Stimulated activated CD4-positive, alpha-beta T cell treated with anti-CD3 and anti-CD28 coated beads, Interleukin-12 subunit alpha, Interleukin-12 subunit beta, amount 100 ng/mL, for 48 hours (primary cell): ENCODE results near the gene INTS11.

Experiments
- DNase-seq, 3 donors: peaks; one replicate each; pipeline ENCODE4 v3.0.0-alpha.2; 2020; ENCODE audit warnings: low read depth in 2 of 3, low spot score in 1 of 3

The INTS11 gene

DNA sequence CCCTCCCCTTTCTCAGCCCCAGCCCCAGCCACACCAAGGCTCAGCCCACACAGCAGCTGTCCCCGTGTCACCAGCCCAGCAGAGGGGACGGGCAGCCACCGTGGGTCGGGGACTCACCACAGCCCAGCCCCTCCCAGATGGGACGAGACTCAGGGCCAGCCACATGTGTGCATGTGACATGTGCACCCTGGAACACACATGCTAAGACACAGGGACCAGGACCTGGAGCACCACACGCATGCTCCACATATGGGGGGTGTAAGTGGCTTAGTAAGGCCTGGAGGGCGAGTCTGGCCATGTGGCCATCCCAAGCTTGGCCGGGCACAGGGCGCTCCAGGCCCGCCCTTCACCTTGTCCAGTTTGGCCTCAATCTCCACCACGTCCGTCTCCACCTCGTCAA is 20.7 kb downstream of the INTS11 start:
- DNase-seq, result no peak

DNA sequence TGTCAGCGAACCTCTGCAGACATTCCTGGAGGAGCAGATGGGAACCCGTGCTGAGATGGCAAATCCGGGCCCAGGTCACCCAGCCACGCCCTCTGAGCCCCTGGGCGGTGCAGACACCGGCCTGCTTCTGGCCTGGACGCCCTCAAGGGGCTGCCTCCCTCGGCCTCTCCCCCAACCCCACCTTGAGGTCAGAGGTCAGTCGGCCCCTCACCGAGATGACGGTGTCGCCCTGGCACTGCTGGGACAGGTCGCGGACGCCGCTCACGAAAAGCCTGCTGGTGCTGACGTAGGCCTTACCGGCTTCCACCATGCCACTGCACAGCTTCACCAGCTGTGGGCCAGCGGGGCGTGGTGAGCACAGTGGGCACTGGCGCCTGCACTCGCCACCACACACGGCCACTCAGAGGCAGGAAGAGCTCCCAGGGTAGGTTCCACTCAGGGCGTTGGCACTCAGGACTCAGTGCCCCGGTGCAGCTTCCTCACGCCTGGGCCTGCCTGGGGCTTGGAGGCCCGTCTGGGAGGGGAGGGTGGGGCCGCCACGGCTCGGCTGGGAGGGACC is 21.4 kb downstream of the INTS11 start:
- no peak for DNase-seq

DNA sequence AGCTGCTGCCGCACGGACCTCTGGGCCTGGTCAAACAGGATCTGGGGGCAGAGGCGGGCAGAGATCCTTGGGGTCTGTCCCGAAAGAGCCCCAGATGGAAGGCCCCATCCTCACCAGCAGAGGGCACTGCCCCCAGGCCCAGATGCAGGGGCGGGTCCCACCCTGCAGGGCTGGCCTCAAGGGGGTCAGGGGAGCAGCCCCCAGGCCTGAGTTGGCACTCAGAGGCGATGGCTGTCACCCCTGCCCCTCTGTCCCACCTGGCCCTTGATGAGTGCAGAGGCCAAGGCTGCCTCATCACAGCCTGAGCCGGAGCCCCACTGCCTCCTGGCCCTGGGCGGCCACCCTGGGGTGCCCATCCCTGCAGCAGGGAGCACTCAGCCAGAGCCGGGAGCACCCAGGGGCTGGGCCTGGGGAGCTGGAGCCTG is 22.4 kb downstream of the INTS11 start:
- DNase-seq, result no peak

DNA sequence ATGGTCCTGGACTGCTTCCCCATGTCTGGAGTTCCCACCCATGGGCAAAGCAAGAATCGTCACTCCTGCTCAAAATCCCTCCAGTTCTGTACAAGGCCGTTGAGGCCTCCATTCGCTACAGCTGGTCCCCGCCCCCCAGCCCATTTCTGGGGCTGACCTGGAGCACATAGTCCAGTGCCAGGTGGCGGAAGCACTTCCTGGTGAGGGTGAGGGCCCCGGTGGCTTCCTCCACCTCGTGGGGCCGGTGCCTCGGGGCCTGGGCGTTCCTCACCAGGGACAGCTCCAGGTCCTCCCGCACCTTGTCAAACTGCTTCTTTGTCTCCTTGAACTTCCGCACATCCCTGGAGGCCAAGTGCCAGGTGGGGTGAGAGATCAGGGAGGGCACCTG is 24.1 kb downstream of the INTS11 start:
- DNase-seq, result no peak

DNA sequence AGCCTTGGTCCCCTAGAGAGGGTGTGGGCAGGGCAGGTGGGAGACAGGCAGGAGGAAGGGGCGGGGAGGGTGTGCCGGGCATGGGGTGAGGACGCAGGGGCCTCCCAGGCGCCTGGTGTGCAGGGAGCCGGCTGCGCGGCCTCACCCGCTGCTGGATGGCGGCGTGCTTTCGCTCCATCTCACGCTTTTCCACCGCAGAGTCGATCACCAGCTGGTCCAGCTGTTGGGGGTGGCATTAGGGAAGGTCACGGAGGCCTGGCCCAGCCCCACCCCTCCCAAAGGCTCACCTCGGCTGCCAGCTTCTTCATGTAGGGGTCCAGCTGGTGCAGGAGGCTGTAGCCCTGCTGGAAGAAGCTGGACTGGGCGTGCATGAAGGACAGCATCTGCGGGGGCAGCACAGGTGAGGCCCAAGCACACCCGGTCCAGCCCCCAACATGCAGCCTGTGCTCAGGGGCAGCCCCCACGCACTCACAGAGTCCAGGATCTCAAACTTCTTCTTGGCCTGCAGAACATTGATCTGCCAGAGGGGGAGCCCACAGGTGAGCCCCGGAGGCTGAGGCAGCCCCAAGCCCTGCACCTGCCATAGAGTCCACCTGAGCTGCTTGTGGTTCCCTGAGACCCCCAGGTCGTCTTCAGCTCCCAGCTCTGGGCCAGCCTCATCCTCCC is 24.6 kb downstream of the INTS11 start:
- DNase-seq, result no peak

DNA sequence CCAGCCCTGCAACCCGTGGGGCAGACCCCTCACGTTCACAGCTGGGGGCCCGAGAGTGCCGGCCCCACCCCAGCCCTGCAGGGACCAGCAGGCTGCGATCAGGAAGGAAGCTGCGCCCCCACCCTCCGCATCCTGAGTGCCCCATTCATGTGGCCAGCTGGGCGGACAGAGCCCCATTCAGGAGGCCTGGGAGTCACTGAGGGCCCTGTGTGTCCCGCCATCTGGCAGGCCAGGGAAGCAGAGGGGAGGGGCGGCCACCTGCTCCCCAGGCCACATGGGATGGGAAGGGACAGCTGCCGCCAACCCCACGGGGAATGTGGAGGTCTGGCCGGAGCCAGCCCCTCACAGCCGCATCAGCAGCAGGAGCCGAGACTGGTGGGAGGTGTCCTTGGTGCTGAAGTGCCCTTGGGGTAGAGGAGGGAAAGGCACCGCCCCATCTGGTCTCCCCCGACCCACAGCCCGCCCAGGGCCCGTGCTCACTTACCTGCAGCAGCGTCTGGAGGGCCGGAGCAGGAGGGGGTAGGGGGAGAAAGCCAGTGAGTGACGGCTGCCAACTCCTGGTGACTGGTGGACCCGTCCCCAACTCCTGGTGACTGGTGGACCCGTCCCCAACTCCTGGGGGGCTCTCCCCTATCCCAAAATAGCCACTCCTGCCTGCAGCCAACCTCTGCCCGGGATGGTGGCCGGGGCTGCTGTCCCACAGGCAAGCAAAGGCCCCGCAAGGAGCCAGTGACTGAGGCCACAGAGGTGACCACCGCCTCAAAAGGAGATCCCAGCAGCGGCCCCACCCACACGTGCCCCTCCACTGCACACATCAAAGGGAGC is 25.4 kb downstream of the INTS11 start:
- no peak for DNase-seq

DNA sequence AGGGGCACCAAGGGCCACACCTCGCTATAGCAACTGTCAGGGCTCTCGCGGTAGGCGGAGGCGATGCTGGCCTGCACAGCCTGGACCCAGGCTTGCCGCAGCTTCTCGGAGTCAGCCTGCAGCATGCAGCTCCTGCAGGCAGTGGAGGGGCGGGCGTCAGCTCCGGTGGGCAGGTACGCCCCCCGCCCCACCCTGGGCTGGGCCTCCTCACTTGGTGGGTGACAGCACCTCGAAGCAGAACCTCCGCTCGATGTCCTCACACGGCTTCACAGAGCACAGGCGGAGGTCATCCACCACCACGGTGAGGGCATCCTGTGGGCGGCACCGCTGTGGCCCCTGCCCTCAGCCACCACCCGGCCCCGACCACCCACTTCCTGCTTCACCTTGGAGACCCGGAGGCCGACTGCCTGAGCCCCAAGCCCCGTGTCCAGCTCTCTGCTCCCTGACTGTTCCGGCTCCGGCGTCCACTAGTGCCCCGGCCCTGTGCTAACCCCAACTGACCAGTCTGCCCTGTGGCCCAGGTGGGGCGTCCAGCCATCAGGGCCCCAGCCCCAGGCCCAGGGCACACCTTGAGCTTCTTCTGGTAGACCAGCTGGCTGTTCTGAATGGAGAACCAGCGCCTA is 26.5 kb downstream of the INTS11 start:
- no peak for DNase-seq

DNA sequence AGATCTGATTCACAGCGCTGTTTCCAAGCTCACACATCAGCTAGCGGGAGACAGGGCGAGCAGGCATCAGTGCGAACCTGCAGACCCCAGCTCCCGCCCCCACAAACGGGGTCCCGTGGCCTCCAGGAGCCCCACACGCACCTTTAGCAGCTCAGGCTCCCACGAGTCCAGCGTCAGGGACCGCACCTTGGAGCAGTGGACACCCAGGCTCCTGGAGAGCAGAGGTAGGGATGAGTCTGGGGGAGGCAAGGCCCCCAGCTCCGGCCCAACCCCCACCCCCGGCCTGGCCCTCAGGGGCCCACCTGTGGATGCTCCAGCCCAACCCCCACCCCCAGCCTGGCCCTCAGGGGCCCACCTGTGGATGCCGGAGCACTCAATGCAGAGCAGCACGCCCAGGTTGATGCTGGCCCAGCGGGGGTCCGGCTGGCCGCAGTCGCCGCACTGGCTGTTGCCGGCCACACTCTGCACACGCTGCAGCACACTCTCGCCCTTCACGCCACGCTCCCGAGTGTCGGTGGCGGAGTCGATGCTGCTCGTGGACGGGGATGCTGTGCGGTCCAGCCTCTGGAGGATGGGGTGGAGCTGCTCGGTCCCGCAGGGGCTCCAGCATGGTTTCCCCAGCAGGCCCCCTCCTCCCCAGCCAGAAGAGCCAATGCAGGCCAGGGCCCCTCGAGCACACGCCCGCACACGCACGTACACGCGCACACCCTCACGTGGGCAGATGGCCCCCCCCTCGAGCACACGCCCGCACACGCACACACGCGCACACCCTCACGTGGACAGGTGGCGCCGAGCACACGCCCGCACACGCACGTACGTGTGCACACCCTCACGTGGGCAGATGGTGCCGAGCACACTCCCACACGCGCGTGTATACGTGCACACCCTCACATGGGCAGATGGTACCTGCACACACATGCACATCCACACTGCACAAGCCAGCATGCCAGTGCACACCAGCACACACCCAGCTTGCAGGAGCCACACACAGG is 28.1 kb downstream of the INTS11 start:
- DNase-seq, result no peak

DNA sequence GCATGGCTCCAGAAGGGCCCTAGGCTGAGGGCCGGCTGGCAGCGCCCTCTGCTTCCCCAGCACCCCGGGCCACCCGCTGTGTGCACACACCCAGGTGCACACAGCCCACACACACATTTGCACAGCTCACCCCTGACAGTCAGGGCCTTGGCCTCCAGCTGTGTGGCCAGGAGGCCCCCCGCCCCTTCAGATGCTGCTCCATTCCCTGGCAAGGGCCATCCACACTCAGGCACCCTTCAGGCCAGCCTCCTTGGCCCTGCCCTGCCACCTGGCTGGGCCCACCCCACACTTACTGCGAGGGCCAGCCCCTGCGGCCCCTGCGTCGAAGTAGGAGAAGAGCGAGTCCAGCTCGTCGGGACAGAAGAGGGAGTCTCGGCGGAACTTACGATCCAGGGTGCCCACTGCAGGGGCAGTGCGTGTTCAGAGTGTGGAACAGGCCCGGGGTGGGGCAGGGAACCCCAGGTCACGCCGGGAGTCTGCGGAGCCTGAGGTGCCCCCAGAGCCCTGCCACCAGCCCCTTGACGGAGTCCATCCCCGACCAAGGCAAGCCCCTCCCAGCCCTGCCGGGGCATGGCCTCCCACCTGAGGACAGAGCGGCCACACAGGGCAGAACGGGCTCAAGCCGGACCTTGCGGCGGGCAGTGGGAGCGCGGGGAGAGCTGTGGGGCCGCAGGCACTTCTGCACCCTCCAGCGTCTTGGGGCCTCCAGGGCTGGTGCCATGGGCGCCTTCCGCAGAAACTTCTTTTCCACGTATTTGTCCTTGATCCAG is 29.1 kb downstream of the INTS11 start:
- DNase-seq, result no peak

DNA sequence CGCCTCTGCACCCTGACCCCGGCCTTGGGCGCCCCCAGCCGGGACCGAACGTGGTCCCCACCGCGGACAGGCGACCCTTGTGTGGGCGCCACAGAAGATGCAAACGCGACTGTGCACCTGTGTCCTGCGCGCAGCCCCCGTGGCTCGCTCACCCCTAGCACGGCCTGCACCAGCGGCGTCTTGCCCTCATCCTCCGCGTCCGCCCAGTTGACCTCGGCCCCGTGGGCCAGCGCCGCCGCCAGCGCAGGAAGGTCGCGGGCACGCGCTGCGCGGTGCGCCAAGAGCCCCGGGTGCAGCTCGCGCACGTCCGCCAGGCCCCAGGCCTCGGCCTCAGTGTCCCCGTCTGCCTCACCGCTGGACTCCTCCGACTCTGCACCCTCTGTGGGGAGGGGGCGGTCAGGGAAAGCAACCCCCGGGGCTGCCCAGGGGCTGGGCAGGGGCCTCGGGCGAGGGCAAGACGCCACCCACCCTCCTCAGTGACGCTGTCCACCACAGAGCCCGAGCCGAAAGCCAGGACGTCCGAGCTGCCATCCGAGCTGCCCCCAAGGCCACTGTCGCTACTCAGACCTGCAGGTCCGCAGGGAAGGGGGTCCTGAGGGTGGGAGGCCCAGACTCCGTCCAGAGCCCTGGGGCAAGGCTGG is 30.1 kb downstream of the INTS11 start:
- no peak for DNase-seq

DNA sequence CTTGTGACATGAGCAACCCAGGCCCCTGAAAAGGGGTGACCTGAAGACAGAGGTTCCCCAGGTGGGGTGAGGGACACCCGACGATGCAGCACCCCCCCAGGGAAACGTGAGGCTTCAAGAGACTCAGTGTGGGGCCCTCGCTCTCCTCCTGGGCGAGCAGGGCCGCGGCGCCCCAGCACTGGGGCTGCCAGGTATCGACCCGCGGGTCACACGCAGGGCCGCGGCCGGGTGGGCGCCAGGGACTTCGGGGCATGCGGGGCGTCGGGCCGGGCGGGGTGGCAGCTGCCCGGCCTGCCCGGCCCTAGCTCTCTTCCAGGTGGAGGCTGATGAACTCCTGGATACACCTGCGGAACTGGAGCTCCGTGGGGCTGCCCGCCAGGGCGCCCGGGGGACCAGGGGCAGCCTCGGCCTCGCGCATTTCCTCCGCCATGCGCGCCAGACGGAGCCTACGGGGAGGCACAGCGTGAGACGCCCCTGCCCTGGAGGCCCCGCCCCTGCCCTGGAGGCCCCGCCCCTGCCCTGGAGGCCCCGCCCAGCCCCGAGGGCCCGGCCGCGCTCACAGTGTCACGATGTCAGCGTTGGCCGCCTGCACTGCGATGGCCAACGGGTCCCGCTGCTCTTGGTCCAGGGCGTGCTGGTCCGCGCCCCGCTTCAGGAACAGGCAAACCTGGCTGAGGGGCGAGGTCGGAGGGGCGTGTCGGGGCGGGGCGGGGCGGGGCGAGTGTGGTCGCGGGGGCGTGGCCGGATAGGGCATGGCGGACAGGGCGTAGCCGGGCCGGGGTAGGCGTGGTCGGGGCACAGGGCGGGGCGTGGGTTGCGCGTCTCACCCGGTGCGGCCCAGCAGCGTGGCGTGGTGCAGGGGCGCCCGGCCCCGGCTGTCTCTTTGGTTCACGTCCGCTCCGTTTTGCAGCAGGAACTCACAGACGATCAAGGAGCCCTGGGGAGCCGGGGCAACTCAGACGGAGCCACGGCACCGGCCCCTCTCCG is 30.9 kb downstream of the INTS11 start:
- DNase-seq, result no peak

DNA sequence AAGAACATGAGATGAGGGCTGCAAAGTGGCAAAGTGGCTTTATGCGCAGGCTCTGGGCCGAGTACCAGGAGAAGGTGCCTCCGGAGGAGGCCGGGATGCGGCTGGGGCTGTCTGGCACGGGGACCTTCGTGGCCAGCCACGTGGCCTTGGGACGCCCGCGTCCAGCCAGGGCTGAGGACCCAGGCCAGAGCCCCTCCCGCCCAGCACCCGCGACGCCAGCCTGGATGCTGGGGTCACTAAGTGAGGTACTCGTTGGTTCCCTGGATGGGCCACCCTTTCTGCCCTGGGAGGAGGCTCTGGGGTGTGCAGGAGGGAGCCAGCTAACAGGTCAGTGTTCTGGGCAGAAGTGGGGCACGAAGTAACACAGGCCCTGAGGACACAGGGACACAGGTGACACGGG is 31.6 kb downstream of the INTS11 start:
- no peak for DNase-seq

DNA sequence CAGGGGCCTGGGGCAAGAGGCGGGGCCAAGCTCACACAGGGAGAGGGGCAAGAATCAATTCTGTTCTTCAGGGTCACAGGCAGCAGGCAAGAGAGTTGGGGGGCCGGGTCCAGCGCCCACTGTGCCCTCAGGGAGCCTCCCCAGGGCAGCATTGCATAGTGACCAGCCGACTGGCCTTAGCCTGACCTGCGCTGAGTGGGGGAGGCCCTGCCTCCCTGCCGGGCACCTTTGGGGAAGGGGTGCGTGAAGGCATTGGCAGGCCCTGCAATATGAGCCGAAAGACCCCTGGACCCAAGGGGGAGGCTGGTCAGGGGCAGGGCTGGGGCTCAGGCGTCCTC is 32.0 kb downstream of the INTS11 start:
- DNase-seq, result no peak

DNA sequence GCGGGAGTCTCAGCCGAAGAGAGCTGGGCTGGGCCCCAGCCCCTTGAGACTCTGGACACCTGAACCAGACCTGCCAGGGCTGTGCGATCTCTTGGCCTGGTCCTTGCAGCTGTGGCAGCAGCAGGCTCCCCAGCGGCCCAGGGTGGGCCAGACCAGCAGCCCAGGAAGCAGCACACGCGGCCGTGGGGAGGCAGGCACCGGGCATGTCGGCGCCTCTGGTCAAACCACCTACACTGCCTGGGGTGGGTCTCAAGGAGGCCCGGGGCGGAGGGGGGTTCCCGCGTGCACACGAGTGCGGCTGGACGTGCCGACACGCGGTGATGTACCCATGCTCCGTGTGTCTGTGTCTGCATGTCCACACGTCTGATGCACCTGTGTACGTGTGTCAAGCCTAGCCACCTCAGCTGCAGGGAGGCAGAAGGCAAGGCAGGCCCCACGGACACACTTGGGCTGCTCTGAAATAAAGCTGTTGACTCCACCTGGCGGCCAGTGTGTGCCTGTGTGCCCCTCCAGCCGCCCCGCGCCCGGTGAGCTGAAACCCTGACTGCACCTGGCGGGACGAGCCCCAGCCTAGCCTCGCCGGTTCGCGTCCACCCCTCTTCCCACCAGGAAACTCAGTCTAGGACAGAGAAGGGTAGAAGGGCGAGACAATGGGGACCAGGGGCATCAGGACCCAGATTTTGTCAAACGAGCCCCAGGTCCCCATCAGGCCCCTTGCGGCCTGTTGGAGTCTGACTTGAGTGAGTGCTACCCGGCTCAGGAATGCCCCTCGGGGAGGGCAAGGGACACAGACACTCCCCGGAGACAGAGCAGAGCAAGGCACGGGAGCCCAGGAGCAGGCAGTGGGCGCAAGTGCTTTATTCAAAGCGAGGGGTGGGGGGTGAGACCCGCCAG is 32.7 kb downstream of the INTS11 start:
- DNase-seq, result peak in 1 of 3 donors; percentile 40

DNA sequence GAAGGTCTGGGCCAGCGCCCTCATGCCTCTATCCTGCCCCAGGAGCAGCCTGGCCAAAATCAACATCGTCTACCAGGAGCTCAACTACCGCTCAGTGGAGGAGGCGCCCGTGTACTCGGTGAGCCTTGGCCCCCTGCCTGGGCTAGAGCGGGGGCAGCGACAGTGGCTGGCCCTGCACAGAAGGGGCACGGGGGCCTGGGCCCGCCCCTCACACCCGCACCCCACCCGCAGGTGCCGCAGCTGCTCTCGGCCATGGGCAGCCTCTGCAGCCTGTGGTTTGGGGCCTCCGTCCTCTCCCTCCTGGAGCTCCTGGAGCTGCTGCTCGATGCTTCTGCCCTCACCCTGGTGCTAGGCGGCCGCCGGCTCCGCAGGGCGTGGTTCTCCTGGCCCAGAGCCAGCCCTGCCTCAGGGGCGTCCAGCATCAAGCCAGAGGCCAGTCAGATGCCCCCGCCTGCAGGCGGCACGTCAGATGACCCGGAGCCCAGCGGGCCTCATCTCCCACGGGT is 33.4 kb downstream of the INTS11 start:
- DNase-seq, result no peak

DNA sequence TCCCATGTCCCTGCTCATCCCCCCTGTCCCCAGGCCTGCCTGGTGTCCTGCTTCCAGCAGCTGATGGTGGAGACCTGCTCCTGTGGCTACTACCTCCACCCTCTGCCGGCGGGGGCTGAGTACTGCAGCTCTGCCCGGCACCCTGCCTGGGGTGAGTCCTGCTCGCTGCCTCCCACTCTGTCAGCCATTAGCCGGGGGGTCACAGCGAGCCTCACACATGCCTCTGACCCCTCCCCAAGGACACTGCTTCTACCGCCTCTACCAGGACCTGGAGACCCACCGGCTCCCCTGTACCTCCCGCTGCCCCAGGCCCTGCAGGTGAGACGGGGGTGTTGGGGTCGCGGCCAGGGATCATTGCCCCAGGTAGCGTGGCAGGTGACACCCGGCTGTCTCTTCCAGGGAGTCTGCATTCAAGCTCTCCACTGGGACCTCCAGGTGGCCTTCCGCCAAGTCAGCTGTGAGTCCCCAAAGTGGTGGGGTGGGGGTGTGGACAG is 34.2 kb downstream of the INTS11 start:
- DNase-seq, result peak in 2 of 3 donors; percentile 38 to 59
